HG03025 (cell line): Measurements from ENCODE around the gene HOXA10.

Experiments
- ATAC-seq: cut with Tn5 transposase; IDR thresholded peaks from one replicate; pipeline ENCODE4 v1.9.1; 2021; ENCODE audit warnings: mild to moderate bottlenecking, moderate library complexity; ENCODE audit not compliant: unreplicated experiment, low FRiP score

Gene HOXA10

GRCh38 chr7:27173956-27174873, at the start of gene HOXA10:
HOXA10 (minus strand) TSS chr7:27174320; CDS start chr7:27174306, 14 bp downstream.
- no peak for ATAC-seq

- no peak for ATAC-seq
Measured at GRCh38 chr7:27221201-27221797, 47.2 kb upstream of the HOXA10 start.

- ATAC-seq: no peak
Measured at GRCh38 chr7:27220440-27220955, 46.4 kb upstream of the HOXA10 start.

GRCh38 chr7:27219821-27220220, 45.7 kb upstream of the HOXA10 start:
- ATAC-seq: no peak

GRCh38 chr7:27217951-27218350, 43.8 kb upstream of the HOXA10 start:
- no peak for ATAC-seq

- ATAC-seq: no peak
Measured at GRCh38 chr7:27215356-27215755, 41.2 kb upstream of the HOXA10 start.

GRCh38 chr7:27214239-27214950, 40.3 kb upstream of the HOXA10 start:
- ATAC-seq: no peak

- no peak for ATAC-seq
Measured at GRCh38 chr7:27213433-27214238, 39.5 kb upstream of the HOXA10 start.

GRCh38 chr7:27212497-27213432, 38.6 kb upstream of the HOXA10 start:
- no peak for ATAC-seq

- ATAC-seq: no peak
Measured at GRCh38 chr7:27211764-27212204, 37.7 kb upstream of the HOXA10 start.

- no peak for ATAC-seq
Measured at GRCh38 chr7:27211084-27211446, 36.9 kb upstream of the HOXA10 start.

- ATAC-seq: no peak
Measured at GRCh38 chr7:27210441-27211083, 36.4 kb upstream of the HOXA10 start.

- no peak for ATAC-seq
Measured at GRCh38 chr7:27209933-27210440, 35.9 kb upstream of the HOXA10 start.

- no peak for ATAC-seq
Measured at GRCh38 chr7:27208998-27209397, 34.9 kb upstream of the HOXA10 start.

- no peak for ATAC-seq
Measured at GRCh38 chr7:27207348-27207985, 33.3 kb upstream of the HOXA10 start.

GRCh38 chr7:27205325-27206280, 31.5 kb upstream of the HOXA10 start:
- no peak for ATAC-seq

- no peak for ATAC-seq
Measured at GRCh38 chr7:27204851-27205322, 30.8 kb upstream of the HOXA10 start.
